Measurements from ENCODE around the gene TUBGCP2. TPM values are rescaled to one million over a fixed set of nuclear protein-coding genes. Genes with fewer than 3 reads are reported as not detected.

TUBGCP2 gene
- total RNA-seq, 1 donor from 2014 or later, result 53.2 TPM

DNA sequence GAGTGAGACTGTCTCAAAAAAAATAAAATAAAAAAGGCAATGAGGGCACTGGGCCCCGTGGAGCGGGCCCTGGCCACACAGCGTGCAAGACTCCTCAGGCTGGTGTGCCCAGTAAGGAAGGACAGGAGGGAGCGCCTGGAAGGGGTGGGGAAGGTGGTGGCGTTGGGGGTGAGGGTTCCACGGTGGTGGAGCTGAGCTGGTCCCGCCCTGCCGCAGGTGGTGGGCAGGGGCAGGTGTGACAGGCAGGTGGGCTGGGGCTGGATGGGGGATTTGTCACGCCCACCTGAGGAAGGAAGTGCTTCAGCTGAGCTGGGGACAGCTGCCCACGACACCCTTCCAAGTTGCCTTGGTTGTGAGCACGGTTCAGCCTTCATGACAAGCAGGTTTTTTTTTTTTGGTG, 37.7 kb upstream of the TUBGCP2 start:
- Mint-ChIP-seq H3K27me3 (ENCODE audit: low read depth) (peaks cover 14% of the 10 kb centered on the region), H3K9me3 (ENCODE audit: low read depth) (peaks cover 5% of the 10 kb centered on the region), H3K27ac (ENCODE audit: unreplicated experiment) (no peak overlapping the region), H3K4me3 (ENCODE audit: unreplicated experiment) (no peak overlapping the region), H3K36me3 (ENCODE audit: low read depth) (no peaks in the 10 kb centered on the region), H3K4me1 (ENCODE audit: low read depth) (no peaks in the 10 kb centered on the region)
- TF ChIP-seq, protein P1, sequence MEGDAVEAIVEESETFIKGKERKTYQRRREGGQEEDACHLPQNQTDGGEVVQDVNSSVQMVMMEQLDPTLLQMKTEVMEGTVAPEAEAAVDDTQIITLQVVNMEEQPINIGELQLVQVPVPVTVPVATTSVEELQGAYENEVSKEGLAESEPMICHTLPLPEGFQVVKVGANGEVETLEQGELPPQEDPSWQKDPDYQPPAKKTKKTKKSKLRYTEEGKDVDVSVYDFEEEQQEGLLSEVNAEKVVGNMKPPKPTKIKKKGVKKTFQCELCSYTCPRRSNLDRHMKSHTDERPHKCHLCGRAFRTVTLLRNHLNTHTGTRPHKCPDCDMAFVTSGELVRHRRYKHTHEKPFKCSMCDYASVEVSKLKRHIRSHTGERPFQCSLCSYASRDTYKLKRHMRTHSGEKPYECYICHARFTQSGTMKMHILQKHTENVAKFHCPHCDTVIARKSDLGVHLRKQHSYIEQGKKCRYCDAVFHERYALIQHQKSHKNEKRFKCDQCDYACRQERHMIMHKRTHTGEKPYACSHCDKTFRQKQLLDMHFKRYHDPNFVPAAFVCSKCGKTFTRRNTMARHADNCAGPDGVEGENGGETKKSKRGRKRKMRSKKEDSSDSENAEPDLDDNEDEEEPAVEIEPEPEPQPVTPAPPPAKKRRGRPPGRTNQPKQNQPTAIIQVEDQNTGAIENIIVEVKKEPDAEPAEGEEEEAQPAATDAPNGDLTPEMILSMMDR (IDR thresholded peaks at IDR 0.05), result no peak
- DNase-seq (ENCODE audit: low spot score), result no peak

DNA sequence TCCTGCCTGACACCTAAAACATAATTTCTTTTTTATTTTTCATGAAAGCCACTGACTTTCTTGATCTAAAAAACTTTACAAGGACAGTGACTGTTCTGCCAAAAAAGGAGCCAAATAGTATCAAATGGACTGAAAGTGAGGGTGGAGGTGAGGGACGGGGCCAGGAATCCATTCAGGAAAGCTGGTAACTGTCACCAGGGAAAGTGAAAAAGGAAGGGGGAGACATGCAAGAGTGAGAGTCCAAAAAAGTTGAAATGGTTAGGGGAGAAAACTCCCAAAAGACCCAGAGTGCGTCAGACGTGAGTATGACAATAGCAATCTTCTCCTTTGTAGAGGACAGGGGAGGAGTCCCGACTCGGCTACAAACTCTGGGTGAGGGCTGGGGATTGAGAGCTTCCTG, 35.6 kb upstream of the TUBGCP2 start:
- Mint-ChIP-seq H3K36me3 (ENCODE audit: low read depth) (no peaks in the 10 kb centered on the region), H3K9me3 (ENCODE audit: low read depth) (peaks cover 5% of the 10 kb centered on the region), H3K4me1 (ENCODE audit: low read depth) (no peaks in the 10 kb centered on the region), H3K4me3 (ENCODE audit: unreplicated experiment) (no peak overlapping the region), H3K27ac (ENCODE audit: unreplicated experiment) (no peak overlapping the region), H3K27me3 (ENCODE audit: low read depth) (peaks cover 13% of the 10 kb centered on the region)
- DNase-seq (ENCODE audit: low spot score), result no peak
- TF ChIP-seq, protein P1 (IDR thresholded peaks at IDR 0.05), result no peak

DNA sequence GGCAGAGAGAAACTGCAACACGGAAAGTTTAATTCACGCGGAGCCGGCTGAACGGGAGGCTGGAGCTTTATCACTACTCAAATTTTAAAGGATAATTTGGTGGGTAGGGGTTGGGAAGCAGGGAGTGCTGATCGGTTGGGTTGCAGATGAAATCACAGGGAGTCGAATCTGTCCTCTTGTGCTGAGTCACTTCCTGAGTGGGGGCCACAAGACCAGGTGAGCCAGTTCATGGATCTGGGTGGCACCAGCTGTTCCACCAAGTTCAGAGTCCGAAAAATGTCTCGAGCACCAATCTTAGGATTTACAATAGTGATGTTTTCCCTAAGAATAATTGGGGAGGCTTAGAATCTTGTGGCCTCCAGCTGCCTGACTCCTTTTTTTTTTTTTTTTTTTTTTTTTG, 34.9 kb upstream of the TUBGCP2 start:
- DNase-seq (ENCODE audit: low spot score), result no peak
- H3K4me1 Mint-ChIP-seq (ENCODE audit: low read depth), result no peaks in the 10 kb centered on the region
- peaks cover 5% of the 10 kb centered on the region for H3K9me3 Mint-ChIP-seq (ENCODE audit: low read depth)
- peaks cover 10% of the 10 kb centered on the region for H3K27me3 Mint-ChIP-seq (ENCODE audit: low read depth)
- no peak overlapping the region for H3K27ac Mint-ChIP-seq (ENCODE audit: unreplicated experiment)
- TF ChIP-seq, protein P1 (IDR thresholded peaks at IDR 0.05), result no peak
- H3K36me3 Mint-ChIP-seq (ENCODE audit: low read depth), result no peaks in the 10 kb centered on the region
- no peak overlapping the region for H3K4me3 Mint-ChIP-seq (ENCODE audit: unreplicated experiment)

DNA sequence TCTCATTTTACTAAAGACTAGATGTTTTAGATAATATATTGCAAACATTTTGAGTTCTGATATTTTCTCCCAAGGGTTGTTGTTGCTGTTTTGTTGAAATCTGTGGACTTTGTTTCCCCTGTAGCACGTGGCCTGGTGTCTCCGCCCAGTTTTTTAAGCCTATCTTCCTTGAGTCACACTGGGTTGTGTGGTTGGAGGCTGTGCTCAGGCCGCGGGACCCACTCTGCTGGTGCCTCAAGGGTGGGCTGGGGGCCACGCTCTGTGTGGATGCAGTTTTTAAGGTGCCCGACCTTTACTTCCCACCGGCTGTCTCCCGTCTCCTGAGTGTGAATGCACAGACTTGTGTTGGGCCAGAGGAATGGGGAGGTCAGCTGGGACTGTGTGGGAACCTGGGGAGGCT, 34.3 kb upstream of the TUBGCP2 start:
- Mint-ChIP-seq H3K4me3 (ENCODE audit: unreplicated experiment) (no peak overlapping the region), H3K36me3 (ENCODE audit: low read depth) (no peaks in the 10 kb centered on the region), H3K9me3 (ENCODE audit: low read depth) (peaks cover 5% of the 10 kb centered on the region), H3K27me3 (ENCODE audit: low read depth) (peaks cover 10% of the 10 kb centered on the region), H3K27ac (ENCODE audit: unreplicated experiment) (no peak overlapping the region), H3K4me1 (ENCODE audit: low read depth) (no peaks in the 10 kb centered on the region)
- TF ChIP-seq, protein P1 (IDR thresholded peaks at IDR 0.05), result no peak
- DNase-seq (ENCODE audit: low spot score), result no peak

DNA sequence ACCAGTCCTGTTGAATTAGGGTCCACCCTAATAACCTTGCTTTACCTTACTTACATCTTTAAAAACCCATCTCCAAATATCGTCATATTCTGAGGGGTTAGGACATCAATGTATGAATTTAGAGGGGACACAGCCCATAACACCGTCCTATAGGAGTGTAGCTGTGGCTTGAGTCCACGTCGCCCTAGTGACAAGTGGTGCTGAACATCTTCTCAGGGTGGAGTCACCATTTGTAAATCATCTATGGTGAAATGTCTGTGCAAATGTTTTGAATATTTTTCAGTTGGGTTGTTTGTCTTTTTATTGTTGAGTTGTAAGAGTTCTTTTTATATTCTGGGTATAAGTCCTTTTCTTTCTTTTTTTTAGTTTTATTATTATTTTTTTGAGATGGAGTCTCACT, 33.3 kb upstream of the TUBGCP2 start:
- no peaks in the 10 kb centered on the region for H3K36me3 Mint-ChIP-seq (ENCODE audit: low read depth)
- H3K9me3 Mint-ChIP-seq (ENCODE audit: low read depth), result peaks cover 5% of the 10 kb centered on the region
- no peaks in the 10 kb centered on the region for H3K4me1 Mint-ChIP-seq (ENCODE audit: low read depth)
- TF ChIP-seq, protein P1 (IDR thresholded peaks at IDR 0.05), result no peak
- DNase-seq (ENCODE audit: low spot score), result no peak
- H3K4me3 Mint-ChIP-seq (ENCODE audit: unreplicated experiment), result no peak overlapping the region
- H3K27ac Mint-ChIP-seq (ENCODE audit: unreplicated experiment), result no peak overlapping the region
- H3K27me3 Mint-ChIP-seq (ENCODE audit: low read depth), result peaks cover 10% of the 10 kb centered on the region

All from chondrocyte (in vitro differentiated cells).